Stimulated activated CD4-positive, alpha-beta T cell treated with anti-CD3 and anti-CD28 coated beads, Interleukin-1b, Interleukin-23, amount 100 ng/mL, for 24 hours (primary cell): Measurements from ENCODE around the gene ABCG5.

ENCODE experiments used
- DNase-seq, 4 experiments: peaks; one replicate each; pipeline ENCODE4 v3.0.0-alpha.2; 2020; ENCODE audit warnings: low read depth in 4 of 4, low spot score in 1 of 4

ABCG5 gene

DNA sequence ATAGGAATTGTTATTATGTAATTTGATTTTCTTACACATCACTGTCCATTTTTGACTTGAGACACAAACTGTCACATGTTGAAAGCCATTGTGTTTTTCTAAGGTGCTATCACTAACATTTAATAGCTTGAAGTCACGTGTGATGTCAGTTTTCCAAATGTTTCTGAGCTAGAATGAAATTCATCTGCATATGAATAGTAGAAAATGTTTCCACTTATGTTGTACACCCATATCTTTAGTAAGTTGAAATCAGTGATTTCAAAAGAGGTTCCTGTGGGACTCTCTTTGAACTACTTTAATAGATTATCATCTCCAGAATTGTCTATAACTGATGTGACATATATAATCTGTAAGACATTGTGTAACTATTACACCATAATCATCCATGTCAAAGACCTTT, 27.8 kb downstream of the ABCG5 start:
- DNase-seq = no peak

DNA sequence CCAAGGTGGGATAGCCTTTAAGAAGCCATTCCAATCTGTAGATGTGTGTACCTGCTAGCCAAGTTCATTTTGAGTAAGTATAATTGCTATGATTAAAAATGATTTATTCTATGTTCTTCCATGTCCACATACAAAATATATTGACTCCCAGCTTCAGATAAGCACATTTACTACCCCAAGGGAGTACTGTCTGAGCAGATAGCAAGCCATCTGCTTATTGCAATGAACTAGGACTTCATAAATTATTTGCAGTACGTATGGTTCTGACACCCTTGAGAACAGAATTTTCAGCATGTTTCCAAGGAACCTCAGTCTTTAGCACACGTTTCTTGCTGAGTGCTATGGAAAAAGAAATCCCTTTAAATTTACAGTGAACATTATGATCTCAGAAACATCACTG, 28.2 kb downstream of the ABCG5 start:
- DNase-seq = no peak

DNA sequence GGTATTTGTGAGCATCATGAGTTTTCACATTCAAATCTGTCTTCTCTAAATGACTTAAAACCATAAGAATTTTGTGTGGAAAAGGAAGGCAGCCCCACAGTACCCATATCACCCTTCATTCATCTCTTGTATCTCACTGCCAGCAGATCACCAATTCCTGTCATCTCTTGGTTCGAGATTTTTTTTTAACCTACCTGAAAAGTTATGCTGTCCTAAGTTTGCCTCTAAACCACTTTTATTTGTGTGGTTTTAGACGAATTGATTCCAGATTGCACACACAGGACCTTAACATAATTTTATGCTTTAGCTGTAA, 32.0 kb downstream of the ABCG5 start:
- DNase-seq = no peak

DNA sequence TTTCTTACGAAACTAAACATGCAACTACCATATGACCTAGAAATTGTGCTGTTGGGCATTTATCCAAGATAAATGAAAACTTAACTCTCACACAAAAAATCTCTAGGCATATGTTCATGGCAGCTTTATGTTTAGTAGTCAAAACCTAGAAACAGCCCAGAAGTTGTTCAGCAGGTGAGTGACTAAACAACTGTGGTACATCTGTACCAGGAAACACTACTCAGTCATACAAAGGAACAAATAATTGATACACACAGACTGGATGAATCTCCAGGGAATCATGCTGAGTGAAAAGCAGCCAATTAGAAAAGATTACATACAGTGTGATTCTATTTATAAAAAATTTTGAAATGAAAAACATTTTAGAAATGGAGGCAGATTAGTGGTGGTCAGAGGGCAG, 35.5 kb downstream of the ABCG5 start:
- DNase-seq = no peak

DNA sequence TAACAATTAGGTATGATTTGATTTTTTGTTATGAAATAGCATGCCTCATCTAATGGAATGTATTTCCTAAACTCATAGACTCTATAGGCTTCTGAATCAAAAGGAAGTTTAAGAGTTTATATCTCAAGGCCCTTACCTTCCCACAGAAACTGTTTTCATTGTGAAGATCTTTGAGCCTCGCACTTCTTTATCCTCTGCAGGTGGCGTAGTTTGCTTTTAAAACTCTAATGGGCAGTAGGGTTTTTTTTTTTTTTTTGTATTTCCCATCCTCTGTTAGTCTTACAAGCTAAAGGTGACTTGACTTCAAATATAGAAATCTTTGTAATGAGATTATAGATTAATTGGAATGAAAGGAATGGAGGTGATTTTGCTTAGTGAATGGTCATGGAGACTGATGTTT, 36.5 kb downstream of the ABCG5 start:
- no peak for DNase-seq

DNA sequence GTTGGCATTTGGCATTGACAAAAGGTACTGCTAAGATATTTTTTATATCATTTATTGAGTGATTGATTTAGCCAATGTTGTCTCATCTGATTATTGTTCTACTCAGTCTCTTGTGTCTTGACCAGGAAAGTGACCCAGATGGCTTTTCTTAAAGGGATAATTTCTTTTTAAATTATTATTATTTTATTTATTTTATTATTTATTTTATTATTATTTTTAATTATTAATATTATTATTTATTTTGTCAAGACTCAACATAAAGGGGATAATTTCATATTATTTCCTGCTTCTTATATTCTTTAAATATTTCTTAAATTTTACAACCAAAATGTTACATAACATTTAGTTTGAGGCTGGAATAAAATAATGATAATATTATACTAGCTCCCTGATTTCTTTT, 37.7 kb downstream of the ABCG5 start:
- DNase-seq = no peak

DNA sequence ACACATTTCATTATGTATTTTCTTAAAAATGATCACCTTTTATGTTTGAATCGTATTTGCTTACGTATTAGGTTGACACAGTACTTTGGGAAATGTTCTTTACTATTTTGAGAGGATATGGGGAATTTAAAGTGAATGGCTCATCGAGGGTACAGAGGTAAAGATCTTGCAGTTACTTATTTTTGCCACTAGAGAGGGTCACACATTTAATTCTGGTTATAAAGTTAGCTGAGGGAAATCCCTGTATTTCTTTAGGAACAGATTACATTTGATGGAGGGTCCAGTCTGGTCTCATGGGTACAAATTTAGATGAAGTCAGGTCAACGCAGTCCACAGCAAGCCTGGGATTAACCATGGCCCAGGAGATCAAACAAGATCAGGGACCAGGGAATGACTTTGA, 40.3 kb downstream of the ABCG5 start:
- DNase-seq = no peak

DNA sequence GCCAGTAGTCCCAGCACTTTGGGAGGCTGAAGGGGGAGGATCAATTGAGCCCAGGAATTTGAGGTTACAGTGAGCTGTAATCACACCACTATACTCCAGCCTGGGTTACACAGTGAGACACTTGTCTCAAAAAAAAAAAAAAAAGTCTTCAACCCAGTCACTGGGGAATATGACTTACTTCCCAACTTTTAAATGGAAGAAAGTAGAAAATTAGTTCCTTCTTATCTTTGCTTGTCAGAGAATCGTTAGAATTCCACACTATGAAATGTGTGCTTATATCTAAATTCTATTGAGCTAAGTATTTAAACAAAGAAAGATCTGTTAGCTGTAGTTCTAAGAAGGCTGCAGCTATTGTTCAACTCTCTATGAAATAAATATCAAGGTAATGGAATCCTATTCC, 42.4 kb downstream of the ABCG5 start:
- no peak for DNase-seq

DNA sequence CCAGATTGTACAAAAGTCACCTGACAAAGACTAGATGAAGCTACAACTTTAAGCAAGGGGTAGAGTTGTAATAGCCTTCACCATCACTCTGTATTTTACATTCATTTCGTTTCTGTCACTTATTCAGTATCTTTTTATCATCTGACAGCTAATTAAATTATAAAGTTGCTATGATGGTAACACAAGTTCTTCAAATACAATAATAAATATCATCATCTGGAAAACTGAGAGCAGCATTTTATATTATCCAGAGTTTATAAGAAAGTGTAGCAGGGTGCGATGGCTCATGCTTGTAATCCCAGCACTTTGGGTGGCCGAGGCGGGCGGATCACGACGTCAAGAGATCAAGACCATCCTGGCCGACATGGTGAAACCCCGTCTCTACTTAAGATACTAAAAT, 43.7 kb downstream of the ABCG5 start:
- DNase-seq = no peak

DNA sequence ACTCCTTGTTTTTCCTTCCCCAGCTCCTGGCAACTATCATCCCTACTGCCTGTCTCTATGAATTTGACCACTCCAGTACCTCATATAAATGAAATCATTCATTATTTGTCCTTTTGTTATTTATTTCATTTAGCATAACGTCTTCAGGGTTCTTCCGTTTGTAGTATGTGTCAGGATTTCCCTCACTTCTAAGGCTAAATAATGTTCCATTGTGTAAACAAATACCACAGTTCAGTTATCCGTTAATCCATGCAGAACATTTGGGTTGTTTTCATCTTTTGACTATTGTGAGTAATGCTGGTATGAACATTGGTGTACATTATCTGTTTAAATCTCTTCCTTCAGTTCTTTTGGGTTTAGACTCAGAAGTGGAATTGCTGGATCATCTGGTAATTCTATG, 46.0 kb downstream of the ABCG5 start:
- no peak for DNase-seq

DNA sequence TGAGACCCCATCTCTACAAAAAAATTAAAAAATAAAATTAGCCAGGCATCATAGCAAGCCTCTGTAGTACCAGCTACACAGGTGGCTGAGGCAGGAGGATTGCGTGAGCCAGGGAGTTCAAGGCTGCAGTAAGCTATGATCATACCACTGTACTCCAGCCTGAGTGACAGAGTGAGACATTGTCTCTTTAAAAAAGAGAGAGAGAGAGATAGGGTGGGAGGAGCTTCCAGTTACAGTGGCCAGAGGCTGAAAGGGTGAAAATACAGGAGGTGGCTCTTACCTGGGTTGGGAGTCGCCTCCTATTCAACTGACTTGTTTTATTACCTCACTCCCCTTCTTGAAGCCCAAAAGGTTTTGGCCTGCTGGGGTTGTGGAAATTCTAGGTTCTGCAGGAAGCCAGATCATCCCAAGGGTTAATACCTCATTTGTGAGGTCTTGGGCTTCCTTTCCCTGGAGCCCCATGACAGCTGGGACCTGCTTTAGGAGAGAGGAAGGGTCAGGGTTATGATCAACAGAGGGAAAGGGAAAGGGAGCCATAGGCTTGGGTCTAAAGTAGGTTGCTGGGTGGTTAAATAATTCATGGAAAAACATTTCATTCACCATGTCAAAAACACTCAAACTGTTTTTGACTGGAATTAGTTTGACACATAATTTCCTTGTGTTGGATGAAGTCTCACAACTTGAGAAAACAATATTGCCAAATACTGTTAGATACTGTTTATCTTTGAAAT, 47.4 kb downstream of the ABCG5 start:
- DNase-seq = no peak

DNA sequence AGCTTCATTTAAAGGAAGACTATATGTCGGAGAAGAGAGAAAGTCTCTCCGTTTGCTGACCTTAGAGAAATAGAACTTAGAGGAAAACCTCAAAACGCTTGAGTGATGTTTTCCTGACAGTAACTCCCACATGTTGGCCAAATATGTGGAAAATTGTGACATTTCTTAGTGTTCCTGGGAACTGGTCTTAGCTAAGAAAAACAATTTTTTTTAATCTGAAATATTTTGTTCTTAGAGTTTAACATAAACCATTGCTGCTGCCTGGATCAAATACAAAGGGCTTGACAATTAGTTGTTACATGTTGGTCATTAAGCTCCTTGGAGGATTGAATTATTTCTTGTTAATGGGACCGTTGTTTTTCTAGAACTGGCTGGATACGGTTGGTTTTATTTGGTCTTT, 48.5 kb downstream of the ABCG5 start:
- DNase-seq = no peak

DNA sequence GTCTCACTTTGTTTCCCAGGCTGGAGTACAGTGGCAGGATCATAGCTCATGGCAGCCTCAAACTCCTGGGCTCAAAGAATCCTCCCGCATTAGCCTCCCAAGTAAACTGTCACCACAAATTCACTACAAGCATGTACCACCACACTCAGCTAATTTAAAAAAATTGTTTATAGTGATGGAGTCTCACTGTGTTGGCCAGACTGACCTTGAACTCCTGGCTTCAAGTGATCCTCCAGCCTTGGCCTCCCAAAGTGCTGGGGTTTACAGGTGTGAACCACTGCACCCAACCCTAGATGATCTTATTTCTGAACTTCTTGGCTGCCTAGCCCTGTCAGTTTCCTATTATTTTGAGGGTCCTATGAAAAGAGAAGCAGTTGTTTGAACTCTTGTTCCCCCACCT, 50.0 kb downstream of the ABCG5 start:
- no peak for DNase-seq

DNA sequence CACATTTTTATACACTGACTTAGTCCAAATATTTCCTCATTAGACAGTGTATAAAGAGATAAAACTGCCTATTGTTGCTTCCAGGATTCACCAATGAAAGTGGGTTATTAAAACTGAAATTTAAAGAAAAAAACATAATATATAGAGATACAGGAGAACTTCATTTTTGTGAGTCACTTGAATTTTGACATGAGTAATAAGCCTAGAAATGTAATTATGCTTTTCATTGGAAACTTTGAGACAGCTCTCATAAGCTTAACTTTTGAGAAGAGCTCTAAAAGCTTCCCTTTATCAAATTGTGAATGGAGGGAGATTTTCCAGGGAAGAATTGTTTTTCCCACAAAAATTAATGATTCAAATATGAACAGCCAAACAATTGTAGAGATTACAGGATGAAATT, 50.7 kb downstream of the ABCG5 start:
- no peak for DNase-seq

DNA sequence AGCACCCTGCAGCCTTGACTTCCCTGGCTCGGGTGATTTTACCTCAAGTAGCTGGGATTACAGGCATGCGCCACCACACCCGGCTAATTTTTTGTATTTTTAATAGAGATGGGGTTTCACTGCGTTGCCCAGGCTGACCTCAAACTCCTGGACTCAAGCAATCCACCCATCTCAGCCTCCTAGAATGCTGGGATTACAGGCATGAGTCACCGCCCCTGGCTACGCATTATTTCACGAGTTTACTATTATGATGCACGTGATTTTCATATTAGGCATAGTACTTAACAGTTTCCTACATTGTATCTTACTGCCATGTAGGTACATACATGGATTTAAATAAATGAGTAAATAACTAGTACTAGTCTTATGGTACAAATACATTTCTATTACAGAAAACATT, 60.4 kb downstream of the ABCG5 start:
- no peak for DNase-seq

DNA sequence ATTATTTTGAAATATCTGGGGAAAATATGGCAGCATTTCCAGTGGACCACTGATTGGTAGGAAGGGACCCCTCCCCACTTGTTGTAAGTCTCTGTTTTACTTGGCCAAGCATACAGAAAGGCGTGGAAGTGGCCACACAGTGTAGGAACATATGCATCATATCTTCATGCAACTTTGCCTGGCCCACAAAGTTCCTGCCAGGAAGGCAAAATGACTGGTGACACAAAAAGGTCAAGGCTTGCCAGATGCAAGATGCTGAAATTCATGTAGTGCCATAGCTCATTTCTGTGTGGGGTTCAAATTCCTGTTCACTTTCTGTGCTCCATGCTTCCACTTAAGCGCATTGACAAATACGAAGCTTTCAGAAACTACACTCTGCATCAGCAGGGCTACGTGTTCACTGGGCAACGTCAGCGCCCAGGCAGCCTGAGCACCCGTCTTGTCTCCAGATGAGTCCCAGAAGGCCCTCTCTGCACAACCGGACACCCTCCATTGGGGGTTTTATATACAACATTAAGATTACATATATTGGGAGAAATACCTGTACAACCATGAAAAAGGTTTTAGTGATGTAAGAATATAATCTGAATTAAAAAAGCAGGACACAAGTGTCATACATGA, 61.2 kb downstream of the ABCG5 start:
- DNase-seq = no peak

DNA sequence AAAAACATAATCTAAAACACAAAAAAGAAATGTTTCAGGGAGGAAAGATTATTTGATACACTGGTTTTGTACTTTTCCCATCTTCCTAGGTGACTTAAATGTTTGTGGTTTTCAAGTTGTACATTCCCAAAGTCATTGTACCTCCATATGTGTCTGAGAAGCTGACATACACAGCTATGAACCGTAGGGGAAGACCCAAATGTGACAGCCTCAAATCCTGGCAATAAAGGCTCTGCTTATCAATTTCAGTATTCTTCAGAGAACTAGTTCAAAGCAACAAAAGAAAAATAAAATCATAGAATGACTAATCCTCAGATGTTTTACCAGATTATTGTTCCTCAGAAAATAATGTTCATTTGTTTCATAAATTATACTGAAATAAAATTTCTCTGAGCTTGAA, 62.3 kb downstream of the ABCG5 start:
- no peak for DNase-seq

DNA sequence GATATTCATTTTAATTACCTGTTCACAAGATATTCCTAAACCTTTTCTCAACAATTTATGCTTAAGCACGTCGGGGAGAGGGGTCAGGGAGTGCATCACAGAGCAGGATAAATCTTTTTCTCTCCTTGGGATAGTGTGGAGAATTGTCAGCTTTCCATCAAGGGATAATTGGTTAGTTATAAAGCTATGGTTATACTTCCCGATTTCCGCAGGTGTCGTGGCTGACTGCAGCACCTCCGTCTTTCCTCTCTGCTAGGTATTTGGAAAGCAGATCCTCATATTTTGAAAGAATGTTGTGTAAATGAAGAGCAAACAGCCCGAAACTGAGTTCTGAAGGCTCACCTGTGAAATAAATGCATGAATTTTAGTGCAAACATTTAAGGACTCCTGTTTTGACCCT, 64.0 kb downstream of the ABCG5 start:
- DNase-seq = no peak

DNA sequence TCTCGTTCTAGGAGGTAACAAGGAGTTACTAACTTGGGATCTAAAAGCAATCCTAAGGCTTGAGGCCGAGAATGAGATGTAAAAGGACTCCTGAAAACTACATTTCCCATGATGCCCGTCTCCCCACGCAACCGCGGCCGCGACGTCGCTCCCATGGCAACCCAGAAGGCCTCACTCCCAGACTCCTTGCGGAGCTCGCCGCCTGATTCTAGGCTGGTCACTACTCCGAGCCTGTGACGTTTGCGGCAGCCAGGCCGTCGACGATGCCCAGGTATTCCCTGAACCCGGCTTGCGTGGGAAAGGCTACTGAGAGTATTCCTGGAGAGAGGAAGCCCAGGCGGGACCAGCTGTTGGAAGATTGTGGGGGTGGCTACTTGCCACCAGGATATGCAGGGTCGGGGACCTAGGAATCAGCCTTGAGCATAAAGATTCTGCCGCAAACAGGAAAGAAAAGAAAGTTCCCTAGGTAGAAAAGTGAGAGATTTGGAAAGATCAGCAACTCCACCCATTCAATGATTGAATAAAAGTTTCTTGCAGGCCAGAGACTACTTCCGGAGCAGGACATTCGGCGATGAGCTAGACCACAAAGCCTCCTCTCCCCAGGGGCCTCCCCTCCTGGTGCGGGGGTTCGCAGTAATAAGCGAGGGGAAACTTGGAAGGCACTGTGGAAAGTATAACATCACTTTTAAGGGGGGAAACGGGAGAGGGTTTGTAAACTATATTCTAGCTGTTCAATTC, 64.6 kb downstream of the ABCG5 start, which contains the start of gene DYNC2LI1:
DYNC2LI1 (plus strand) TSS at position 164 of the 738 bp plus-strand sequence; CDS start at position 264, 100 bp downstream.
- DNase-seq = peak; percentile 50 to 80 (median 68)

DNA sequence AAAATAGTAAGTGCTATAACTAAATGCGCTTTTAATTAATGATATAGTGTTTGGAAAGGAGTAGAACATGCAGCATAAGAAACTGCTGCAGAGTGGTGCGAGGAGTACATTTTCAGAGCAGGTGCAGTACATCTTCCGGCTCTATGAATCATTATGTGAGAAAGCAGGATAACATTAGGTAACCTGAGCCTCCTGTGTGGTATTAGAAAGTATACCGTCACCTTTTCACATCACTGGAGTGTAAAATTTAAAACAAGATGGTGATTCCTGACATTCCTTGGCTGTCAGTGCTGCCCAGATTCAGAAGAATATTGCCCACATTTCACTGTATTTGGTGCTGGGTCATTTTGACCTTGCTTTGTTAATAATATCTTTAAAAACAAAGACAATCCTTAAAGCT, 72.6 kb downstream of the ABCG5 start:
- DNase-seq = no peak

DNA sequence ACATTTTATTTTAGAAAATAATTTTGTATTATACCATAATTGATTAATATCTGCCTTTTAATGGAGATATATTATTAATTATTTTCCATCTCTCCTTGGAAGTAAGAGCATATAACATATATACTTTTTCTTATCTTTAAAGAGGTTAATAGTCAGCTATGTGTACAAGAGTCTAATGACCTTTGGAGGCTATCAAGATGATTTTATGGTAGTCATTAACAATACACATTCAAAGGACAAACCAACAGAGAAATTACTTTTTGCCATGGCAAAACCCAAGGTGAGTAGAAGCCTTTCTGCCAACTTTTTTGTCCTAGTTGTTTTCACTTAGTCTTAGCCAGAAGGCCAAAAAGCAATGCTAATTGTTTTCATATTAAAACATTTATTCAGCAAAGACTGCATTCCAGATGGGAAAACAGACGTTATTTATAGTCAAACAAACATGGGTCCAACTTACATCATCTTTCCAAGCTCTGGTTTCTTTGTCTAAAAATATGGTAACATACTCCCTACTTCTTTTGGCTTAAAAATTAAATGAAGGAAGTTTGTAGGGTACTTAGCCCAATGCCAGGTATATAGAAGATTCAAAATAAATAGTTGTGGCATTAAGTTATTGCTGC, 74.4 kb downstream of the ABCG5 start:
- no peak for DNase-seq

DNA sequence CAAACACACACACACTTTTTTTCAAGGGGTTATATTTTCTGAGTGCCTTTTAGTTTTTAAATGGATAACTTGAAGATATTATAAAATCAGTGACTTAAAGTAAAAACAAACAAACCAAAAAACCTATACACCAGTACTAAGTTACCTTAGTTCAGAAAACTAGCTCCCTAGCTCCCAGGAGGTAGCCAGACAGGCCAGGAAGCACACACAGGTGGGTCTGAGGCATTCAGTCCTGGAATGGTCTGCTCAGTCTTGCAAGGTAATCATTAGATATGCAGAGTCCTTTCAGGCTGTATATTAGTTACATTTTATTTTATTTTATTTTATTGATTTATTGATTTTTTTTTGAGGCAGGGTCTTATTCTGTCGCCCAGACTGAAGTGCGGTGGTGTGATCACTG, 75.5 kb downstream of the ABCG5 start:
- no peak for DNase-seq
